Fibroblast of mammary gland (primary cell): ENCODE measurements around the gene SMS.

Experiments used
- DNase-seq: peaks from one replicate; pipeline ENCODE4 v3.0.0-alpha.2; 2010; ENCODE audit warnings: low read depth
- H3K4me3 ChIP-seq: 2 replicates; pipeline ENCODE4 v1.5.1; 2011; ENCODE audit warnings: low read depth, mild to moderate bottlenecking, low read length, moderate library complexity; ENCODE audit not compliant: control insufficient read depth
- TF ChIP-seq, protein P1 (sequence below): conservative IDR thresholded peaks from 2 replicates; pipeline ENCODE4 v1.5.1; 2011; ENCODE audit warnings: low read depth, low read length, inconsistent platforms; ENCODE audit not compliant: control insufficient read depth, insufficient read depth

SMS gene

GRCh38 chrX:22032084-22032483 lies 91.6 kb downstream of the SMS start, which contains the start of gene PHEX:
Gene PHEX (plus strand): TSS chrX:22032325. CDS start chrX:22033006, 681 bp downstream.
- no peak for DNase-seq

DNA sequence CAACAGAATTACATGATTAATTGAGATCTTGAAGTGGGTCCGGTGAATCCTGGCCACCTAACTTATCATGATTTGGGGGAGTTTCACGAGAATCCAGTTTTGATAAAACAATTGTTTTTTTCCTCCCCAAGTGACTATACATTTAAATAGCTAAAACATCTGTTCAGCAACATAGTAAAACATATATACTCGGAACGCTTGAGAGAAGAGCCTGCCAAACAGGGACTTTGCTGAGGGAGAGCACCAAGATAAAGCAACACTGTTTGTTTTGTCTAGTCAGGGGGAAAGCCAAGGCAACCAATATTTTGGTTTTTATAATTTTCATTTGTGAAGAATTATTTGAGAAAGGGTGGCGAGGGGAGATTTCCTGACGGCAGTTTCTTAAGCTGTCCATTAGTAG lies 92.0 kb downstream of the SMS start:
- no peak overlapping the region for H3K4me3 ChIP-seq
- no peak for DNase-seq
- TF ChIP-seq, protein P1, sequence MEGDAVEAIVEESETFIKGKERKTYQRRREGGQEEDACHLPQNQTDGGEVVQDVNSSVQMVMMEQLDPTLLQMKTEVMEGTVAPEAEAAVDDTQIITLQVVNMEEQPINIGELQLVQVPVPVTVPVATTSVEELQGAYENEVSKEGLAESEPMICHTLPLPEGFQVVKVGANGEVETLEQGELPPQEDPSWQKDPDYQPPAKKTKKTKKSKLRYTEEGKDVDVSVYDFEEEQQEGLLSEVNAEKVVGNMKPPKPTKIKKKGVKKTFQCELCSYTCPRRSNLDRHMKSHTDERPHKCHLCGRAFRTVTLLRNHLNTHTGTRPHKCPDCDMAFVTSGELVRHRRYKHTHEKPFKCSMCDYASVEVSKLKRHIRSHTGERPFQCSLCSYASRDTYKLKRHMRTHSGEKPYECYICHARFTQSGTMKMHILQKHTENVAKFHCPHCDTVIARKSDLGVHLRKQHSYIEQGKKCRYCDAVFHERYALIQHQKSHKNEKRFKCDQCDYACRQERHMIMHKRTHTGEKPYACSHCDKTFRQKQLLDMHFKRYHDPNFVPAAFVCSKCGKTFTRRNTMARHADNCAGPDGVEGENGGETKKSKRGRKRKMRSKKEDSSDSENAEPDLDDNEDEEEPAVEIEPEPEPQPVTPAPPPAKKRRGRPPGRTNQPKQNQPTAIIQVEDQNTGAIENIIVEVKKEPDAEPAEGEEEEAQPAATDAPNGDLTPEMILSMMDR, result no peak

More at GRCh38 chrX:22032084-22032483, 91.6 kb downstream of the SMS start, which contains the start of gene PHEX:
- H3K4me3 ChIP-seq, result no peak within 1 kb of the TSS
- TF ChIP-seq, protein P1, result no peak

DNA sequence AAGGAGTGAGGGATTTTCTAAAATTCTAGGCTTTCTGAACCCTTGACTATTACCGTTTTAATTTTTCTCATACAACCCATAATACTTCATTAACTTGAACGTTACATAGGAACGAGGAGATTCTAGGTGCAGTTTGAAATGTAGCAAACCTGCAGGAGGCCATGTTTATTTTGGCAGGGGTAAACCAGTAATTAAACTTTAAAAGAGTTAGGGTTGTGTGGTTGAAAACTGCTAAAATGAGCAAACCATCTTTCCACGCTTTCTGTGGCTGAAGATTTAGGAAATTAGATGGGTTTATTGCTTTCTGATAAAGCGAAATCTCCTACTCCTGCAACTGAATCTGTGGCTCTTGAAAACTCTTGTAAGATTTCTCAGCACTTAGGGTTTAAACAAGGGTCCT lies 93.3 kb downstream of the SMS start:
- TF ChIP-seq, protein P1, result no peak
- no peak overlapping the region for H3K4me3 ChIP-seq
- no peak for DNase-seq

DNA sequence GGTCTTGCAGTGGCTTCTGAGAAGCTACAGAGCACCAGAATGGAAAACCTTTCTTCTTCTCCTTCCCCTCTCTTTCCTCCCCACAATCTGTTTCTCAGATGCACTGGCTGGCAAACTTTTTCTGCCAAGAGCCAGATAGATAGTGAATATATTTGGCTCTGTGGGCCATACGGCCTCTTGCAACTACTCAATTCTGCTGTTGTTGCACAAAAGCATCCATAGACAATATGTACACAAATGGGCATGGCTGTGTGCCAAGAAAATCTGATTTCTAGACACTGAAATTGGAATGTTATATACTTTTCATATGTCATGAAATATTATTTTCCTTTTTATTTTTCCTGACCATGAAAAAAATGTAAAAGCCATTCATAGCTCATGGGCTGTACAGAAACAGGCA lies 94.7 kb downstream of the SMS start:
- TF ChIP-seq, protein P1, result no peak
- no peak overlapping the region for H3K4me3 ChIP-seq
- DNase-seq, result no peak

DNA sequence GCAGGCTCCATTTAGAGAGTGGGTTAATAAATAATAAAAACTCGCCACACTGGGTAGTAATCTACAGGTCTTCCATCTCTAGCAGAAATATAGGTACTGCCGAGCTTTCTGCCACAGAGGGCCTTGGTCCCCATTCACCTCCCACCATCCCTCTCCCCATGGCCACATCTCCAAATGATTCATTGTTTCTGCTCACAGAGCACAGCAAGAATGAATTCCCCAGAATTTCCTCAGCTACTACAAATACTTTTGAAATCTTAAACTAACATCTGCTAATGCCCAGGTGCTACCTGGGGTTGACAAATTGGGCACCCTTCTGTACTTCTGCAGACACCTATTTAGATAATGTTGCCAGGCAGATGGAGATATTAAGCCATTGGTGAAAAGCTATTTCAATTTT lies 96.7 kb downstream of the SMS start:
- no peak overlapping the region for H3K4me3 ChIP-seq
- DNase-seq, result no peak
- TF ChIP-seq, protein P1, result no peak

- no peak for DNase-seq
- no peak overlapping the region for H3K4me3 ChIP-seq
- TF ChIP-seq, protein P1, result no peak
These were observed 97.5 kb downstream of the SMS start for GRCh38 chrX:22037911-22038537.
